ENCODE results near the gene SCGB3A1. TPM values are rescaled to one million over a fixed set of nuclear protein-coding genes. Genes with fewer than 3 reads are reported as not detected.

SCGB3A1 gene
- total and polyA plus RNA-seq, 12 donors, result 1.2 to 10.4 (median 1.6) TPM; not detected in 4

DNA sequence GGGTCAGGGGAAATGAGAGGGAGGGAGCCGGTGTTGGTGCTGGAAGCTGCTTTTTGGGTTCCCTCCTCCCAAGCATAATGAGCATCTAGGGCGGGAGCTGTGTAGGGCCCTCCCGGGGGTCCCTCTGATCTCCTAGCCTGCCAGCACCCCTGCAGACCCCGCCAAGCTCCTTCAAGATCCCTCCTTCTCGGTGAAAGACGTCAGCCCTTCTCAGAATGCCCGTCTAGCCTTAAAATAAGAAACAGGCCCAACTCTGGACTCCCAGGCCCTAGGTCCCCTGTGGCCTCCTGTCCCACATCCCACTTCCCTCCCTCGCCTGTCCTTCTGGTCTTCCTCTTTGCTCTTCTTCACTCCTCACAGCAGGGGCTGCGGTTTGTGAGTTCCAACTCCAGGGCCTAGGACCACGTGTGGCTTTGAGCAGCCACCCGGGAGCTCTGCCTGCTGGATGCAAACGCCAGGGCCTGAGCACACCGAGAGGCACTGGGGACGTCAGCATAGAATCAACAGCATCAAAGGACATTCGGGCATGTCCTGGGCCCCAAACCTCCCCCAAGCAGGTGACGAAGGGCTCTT, 8.8 kb upstream of the SCGB3A1 start:
- no peaks in the 10 kb centered on the region for H3K27me3 ChIP-seq
- no peaks in the 10 kb centered on the region for H3K36me3 ChIP-seq (replicated peaks in 1 of 2)
- TF ChIP-seq POLR2A (IDR thresholded peaks at IDR 0.05), result no peak
- TF ChIP-seq, protein P1, sequence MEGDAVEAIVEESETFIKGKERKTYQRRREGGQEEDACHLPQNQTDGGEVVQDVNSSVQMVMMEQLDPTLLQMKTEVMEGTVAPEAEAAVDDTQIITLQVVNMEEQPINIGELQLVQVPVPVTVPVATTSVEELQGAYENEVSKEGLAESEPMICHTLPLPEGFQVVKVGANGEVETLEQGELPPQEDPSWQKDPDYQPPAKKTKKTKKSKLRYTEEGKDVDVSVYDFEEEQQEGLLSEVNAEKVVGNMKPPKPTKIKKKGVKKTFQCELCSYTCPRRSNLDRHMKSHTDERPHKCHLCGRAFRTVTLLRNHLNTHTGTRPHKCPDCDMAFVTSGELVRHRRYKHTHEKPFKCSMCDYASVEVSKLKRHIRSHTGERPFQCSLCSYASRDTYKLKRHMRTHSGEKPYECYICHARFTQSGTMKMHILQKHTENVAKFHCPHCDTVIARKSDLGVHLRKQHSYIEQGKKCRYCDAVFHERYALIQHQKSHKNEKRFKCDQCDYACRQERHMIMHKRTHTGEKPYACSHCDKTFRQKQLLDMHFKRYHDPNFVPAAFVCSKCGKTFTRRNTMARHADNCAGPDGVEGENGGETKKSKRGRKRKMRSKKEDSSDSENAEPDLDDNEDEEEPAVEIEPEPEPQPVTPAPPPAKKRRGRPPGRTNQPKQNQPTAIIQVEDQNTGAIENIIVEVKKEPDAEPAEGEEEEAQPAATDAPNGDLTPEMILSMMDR (IDR thresholded peaks at IDR 0.05), result no peak
- no peak overlapping the region for H3K27ac ChIP-seq
- no peaks in the 10 kb centered on the region for H3K9me3 ChIP-seq (replicated peaks in 1 of 3)
- DNase-seq, result peak in 1 of 7 donors; percentile 4
- H3K4me3 ChIP-seq, result no peak overlapping the region
- no peaks in the 10 kb centered on the region for H3K4me1 ChIP-seq (replicated peaks in 1 of 2)
- intact Hi-C loops (cut with DNase I), result loop anchor here in 1 of 2 donors (10.0 kb wide), 2 partner anchors 115 to 305 kb away; partner anchors contain the start of gene MAPK9
- WGBS, 4 donors, result 72 to 77% (median 75%) methylated on average over 16 of the region's 16 CpGs

DNA sequence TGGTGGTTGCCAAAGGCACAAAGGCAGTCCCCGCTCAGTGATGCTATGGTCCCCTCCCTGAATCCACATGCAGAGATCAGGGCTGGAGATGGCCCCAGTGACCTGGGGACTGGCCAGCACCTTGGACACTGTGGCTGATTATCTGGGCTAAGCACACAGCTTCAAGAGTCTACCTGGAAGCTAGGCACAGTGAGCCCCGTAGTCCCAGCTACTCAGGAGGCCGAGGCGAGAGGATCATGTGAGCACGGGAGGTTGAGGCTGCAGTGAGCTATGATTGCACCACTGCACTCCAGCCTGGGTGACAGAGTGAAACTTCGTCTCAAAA, 8.3 kb upstream of the SCGB3A1 start:
- no peaks in the 10 kb centered on the region for H3K9me3 ChIP-seq (replicated peaks in 1 of 3)
- H3K27ac ChIP-seq, result no peak overlapping the region
- no peaks in the 10 kb centered on the region for H3K36me3 ChIP-seq (replicated peaks in 1 of 2)
- H3K4me1 ChIP-seq (replicated peaks in 1 of 2), result no peaks in the 10 kb centered on the region
- no peaks in the 10 kb centered on the region for H3K27me3 ChIP-seq
- no peak for DNase-seq
- intact Hi-C loops (cut with DNase I), result loop anchor here in 1 of 2 donors (10.0 kb wide), 1 partner anchor 115 kb away; no protein-coding TSS in a partner anchor
- WGBS, 4 donors, result 88 to 91% (median 89%) methylated on average over 4 to 6 of the region's 6 CpGs
- H3K4me3 ChIP-seq, result no peak overlapping the region
- TF ChIP-seq, protein P1 (IDR thresholded peaks at IDR 0.05), result no peak
- TF ChIP-seq POLR2A (IDR thresholded peaks at IDR 0.05), result no peak

DNA sequence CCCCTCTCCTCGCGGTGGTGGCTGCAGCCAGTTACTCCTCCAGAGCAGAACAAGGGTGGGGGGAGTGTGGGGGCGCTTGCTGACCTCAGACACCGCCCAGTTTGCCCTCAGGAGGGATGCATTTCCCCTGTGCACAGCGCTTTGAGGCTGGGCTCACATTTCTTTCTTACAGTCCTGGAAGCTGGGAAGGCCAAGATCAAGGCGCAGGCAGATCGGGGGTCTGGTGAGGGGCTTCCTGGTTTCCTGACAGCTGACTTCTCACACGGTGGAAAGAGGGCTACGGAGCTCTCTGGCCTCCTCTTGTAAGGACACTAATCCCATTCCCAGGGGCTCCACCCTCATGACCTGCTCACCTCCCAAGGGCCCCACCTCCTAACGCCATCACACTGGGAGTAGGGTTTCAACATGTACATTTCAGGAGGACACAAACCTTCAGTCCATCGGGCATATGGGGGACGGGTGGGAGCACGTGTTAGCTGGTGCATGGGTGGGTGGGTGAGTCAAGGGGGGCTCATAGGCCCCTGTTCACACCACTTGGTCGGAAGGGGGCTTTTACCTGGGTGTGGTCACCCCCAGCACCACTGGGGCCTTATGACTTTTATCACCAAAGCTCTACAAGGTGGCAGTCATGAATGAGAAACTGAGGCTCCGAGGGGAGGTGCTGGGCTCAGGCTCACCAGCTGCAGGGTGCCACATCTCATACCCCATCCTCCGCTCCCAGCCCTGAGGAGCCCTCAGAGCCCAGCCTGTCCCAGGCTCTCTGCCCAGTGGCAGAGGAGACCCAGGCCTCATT, 7.7 kb upstream of the SCGB3A1 start:
- no peak overlapping the region for H3K4me3 ChIP-seq
- H3K27ac ChIP-seq, result no peak overlapping the region
- H3K27me3 ChIP-seq, result no peaks in the 10 kb centered on the region
- intact Hi-C loops (cut with DNase I), result loop anchor here in 1 of 2 donors (10.0 kb wide), 1 partner anchor 114 kb away; no protein-coding TSS in a partner anchor
- DNase-seq, result peak in 3 of 7 donors; percentile 5 to 42 (median 10)
- H3K36me3 ChIP-seq (replicated peaks in 1 of 2), result no peaks in the 10 kb centered on the region
- TF ChIP-seq, protein P1 (IDR thresholded peaks at IDR 0.05), result no peak
- TF ChIP-seq POLR2A (IDR thresholded peaks at IDR 0.05), result no peak
- H3K9me3 ChIP-seq (replicated peaks in 1 of 3), result no peaks in the 10 kb centered on the region
- WGBS, 4 donors, result 84 to 90% (median 88%) methylated on average over 9 to 16 of the region's 16 CpGs
- no peaks in the 10 kb centered on the region for H3K4me1 ChIP-seq (replicated peaks in 1 of 2)

DNA sequence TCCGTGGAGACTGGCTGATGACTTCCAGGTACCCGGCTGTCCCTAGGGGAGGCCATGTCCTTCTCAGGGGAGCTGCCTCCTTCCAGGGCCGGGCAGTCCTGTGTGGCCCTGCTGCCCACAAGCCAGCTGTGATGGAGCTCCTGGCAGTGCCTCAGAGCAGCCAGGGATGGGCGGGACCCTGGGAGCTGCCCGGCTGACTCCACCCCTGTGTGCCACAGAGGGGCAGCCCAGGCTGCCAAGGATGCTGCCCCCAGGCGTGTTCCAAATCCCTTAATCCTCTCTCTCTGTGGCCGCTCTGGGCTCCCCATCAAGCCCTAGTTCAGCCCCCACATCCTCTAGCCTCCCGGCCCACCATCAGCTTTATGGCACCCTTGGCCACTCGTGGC, 7.0 kb upstream of the SCGB3A1 start:
- H3K4me1 ChIP-seq (replicated peaks in 1 of 2), result no peaks in the 10 kb centered on the region
- H3K27ac ChIP-seq, result no peak overlapping the region
- no peak overlapping the region for H3K4me3 ChIP-seq
- WGBS, 4 donors, result 72 to 88% (median 85%) methylated on average over 5 to 9 of the region's 9 CpGs
- H3K27me3 ChIP-seq, result peaks cover 6% of the 10 kb centered on the region
- no peaks in the 10 kb centered on the region for H3K36me3 ChIP-seq (replicated peaks in 1 of 2)
- no peaks in the 10 kb centered on the region for H3K9me3 ChIP-seq (replicated peaks in 1 of 3)
- TF ChIP-seq POLR2A (IDR thresholded peaks at IDR 0.05), result no peak
- TF ChIP-seq, protein P1 (IDR thresholded peaks at IDR 0.05), result no peak
- DNase-seq, result peak in 2 of 7 donors; percentile 11 to 23
- intact Hi-C loops (cut with DNase I), result loop anchor here in 1 of 2 donors (10.0 kb wide), 1 partner anchor 114 kb away; no protein-coding TSS in a partner anchor
